ENCODE measurements around the gene MBNL1. TPM values are rescaled to one million over a fixed set of nuclear protein-coding genes. Genes with fewer than 3 reads are reported as not detected.

MBNL1 gene
- total RNA-seq, 2 donors from 2014 or later: 641 to 725 TPM

GRCh38 chr3:152284906-152285305 is 16.2 kb downstream of the MBNL1 start:
- peak; percentile 81 for ATAC-seq
- H3K4me1 Mint-ChIP-seq: peaks cover 57% of the 10 kb centered on the region
- H3K27ac Mint-ChIP-seq: peak overlapping the region; percentile 91
- H3K36me3 Mint-ChIP-seq (ENCODE audit: low read depth): peaks cover 4% of the 10 kb centered on the region
- no peaks in the 10 kb centered on the region for H3K27me3 Mint-ChIP-seq
- no peaks in the 10 kb centered on the region for H3K9me3 ChIP-seq (ENCODE audit: control insufficient read depth, low read length, poor library complexity, severe bottlenecking)
- DNase-seq: no peak
- H3K4me3 Mint-ChIP-seq: peak overlapping the region; percentile 91

DNA sequence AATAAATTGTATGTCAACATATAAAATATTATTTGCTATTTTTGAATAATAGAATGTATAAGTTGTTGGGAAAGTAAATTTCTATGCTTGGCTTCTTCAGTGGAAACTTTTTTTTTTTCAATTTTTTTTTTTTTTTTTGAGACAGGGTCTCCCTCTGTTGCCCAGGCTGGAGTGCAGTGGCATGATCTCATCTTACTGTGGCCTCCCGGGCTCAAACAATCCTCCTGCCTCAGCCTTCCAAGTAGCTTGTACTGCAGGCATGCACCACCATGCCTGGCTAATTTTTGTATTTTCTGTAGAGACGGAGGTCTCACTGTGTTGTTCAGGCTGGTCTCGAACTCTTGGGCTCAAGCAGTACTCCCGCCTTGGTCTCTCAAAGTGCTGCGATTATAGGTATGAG is 16.8 kb downstream of the MBNL1 start:
- H3K4me3 Mint-ChIP-seq: peak overlapping the region; percentile 66
- H3K4me1 Mint-ChIP-seq: peaks cover 57% of the 10 kb centered on the region
- H3K27ac Mint-ChIP-seq: peak overlapping the region; percentile 91
- no peaks in the 10 kb centered on the region for H3K27me3 Mint-ChIP-seq
- H3K9me3 ChIP-seq (ENCODE audit: control insufficient read depth, low read length, poor library complexity, severe bottlenecking): no peaks in the 10 kb centered on the region
- ATAC-seq: no peak
- peaks cover 4% of the 10 kb centered on the region for H3K36me3 Mint-ChIP-seq (ENCODE audit: low read depth)
- no peak for DNase-seq

DNA sequence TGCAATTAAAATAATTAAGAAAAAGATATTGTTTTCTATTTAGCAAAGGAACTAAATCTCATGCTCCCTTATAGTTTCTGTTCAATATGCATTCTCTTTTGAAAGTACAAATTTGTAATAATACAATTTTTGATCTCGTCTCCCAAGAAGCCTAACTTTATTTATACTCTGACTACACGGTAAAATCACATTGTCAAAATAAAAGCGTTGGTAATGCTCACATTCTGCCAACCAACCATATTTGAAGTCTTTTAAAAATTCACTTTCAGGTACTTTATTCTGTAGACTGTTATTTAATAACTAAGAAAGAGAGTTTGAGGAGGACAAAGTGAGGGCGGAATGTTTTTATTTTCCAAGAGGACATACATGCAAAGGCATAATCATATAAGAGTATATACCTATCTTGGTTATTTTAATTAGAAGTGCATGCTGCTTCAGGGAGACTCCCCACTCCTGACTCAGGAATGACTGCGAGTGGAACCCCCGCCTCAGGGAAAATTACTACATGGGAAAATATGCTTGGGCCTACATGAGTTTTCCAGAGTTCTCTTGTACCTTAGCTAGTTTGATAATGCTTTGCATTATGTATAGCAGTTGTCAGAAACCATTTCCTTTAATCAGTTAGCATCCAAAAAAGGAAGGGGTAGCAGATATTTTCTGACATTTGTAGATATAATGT is 19.3 kb downstream of the MBNL1 start:
- ATAC-seq (no peak), DNase-seq (no peak)
- Mint-ChIP-seq H3K36me3 (ENCODE audit: low read depth) (peaks cover 3% of the 10 kb centered on the region), H3K27me3 (no peaks in the 10 kb centered on the region), H3K27ac (peak overlapping the region; percentile 27), H3K4me3 (peak overlapping the region; percentile 69), H3K4me1 (peaks cover 60% of the 10 kb centered on the region)
- H3K9me3 ChIP-seq (ENCODE audit: control insufficient read depth, low read length, poor library complexity, severe bottlenecking): no peaks in the 10 kb centered on the region

GRCh38 chr3:152288681-152289080 is 20.0 kb downstream of the MBNL1 start:
- H3K4me1 Mint-ChIP-seq: peaks cover 57% of the 10 kb centered on the region
- H3K27me3 Mint-ChIP-seq: no peaks in the 10 kb centered on the region
- ATAC-seq: no peak
- H3K4me3 Mint-ChIP-seq: no peak overlapping the region
- peak overlapping the region; percentile 27 for H3K27ac Mint-ChIP-seq
- no peak for DNase-seq
- H3K36me3 Mint-ChIP-seq (ENCODE audit: low read depth): peaks cover 3% of the 10 kb centered on the region
- H3K9me3 ChIP-seq (ENCODE audit: control insufficient read depth, low read length, poor library complexity, severe bottlenecking): no peaks in the 10 kb centered on the region

- ATAC-seq: no peak
- Mint-ChIP-seq H3K4me3 (peak overlapping the region; percentile 31), H3K27ac (peak overlapping the region; percentile 92), H3K4me1 (peaks cover 55% of the 10 kb centered on the region), H3K27me3 (no peaks in the 10 kb centered on the region), H3K36me3 (ENCODE audit: low read depth) (peaks cover 3% of the 10 kb centered on the region)
- DNase-seq: no peak
- no peaks in the 10 kb centered on the region for H3K9me3 ChIP-seq (ENCODE audit: control insufficient read depth, low read length, poor library complexity, severe bottlenecking)
Measured at GRCh38 chr3:152289708-152290107, 21.0 kb downstream of the MBNL1 start.

- H3K27ac Mint-ChIP-seq: peak overlapping the region; percentile 92
- H3K27me3 Mint-ChIP-seq: no peaks in the 10 kb centered on the region
Measured at GRCh38 chr3:152290374-152290773, 21.6 kb downstream of the MBNL1 start.

DNA sequence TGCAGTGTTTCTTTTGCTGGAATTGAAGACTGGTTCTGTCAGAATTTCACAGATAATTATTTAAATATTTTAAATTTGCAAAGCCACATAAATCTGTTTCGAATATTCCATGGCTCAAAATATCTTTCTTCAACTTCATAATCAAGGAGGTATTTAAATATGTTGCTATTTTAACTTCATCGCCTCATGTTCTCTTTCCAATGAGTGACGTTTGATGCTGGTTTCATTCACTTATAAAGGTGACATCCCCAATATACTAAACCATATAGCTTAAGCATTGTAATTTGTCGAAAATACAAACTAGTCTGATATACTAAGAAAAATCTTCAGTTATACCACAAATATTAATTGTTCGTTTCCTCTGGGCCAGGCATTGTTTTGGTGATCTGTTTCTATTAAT is 22.5 kb downstream of the MBNL1 start:
- Mint-ChIP-seq H3K4me3 (peak overlapping the region; percentile 69), H3K4me1 (peaks cover 57% of the 10 kb centered on the region), H3K27me3 (no peaks in the 10 kb centered on the region), H3K36me3 (ENCODE audit: low read depth) (peaks cover 8% of the 10 kb centered on the region), H3K27ac (peak overlapping the region; percentile 92)
- no peaks in the 10 kb centered on the region for H3K9me3 ChIP-seq (ENCODE audit: control insufficient read depth, low read length, poor library complexity, severe bottlenecking)
- DNase-seq (no peak), ATAC-seq (peak; percentile 7)

More at GRCh38 chr3:152290374-152290773, 21.6 kb downstream of the MBNL1 start:
- peaks cover 3% of the 10 kb centered on the region for H3K36me3 Mint-ChIP-seq (ENCODE audit: low read depth)
- H3K9me3 ChIP-seq (ENCODE audit: control insufficient read depth, low read length, poor library complexity, severe bottlenecking): no peaks in the 10 kb centered on the region
- H3K4me3 Mint-ChIP-seq: peak overlapping the region; percentile 63
- peaks cover 52% of the 10 kb centered on the region for H3K4me1 Mint-ChIP-seq
- DNase-seq: no peak
- no peak for ATAC-seq

DNA sequence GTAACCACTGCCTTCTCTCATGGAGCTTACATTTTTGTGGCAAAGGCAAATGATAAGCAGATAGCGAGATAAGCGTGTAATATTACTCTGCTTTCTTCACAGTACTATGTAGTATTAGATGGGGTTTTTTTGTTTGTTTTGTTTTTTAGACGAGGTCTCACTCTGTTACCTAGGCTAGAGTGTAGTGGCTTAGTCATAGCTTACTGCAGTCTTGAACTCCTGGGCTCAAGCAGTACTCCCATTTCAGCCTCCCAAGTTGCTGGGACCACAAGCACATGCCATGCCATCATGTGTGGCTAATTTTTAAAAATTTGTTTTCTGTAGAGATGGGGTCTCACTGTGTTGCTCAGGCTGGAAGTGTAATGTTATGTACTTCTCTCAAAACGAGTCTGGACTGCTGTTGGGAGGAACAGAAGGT is 22.9 kb downstream of the MBNL1 start:
- DNase-seq (no peak), ATAC-seq (peak; percentile 70)
- Mint-ChIP-seq H3K4me1 (peaks cover 60% of the 10 kb centered on the region), H3K27ac (peak overlapping the region; percentile 92), H3K27me3 (no peaks in the 10 kb centered on the region), H3K36me3 (ENCODE audit: low read depth) (peaks cover 8% of the 10 kb centered on the region), H3K4me3 (peak overlapping the region; percentile 69)
- no peaks in the 10 kb centered on the region for H3K9me3 ChIP-seq (ENCODE audit: control insufficient read depth, low read length, poor library complexity, severe bottlenecking)

GRCh38 chr3:152292366-152292765 is 23.6 kb downstream of the MBNL1 start:
- DNase-seq: no peak
- no peaks in the 10 kb centered on the region for H3K9me3 ChIP-seq (ENCODE audit: control insufficient read depth, low read length, poor library complexity, severe bottlenecking)
- Mint-ChIP-seq H3K4me3 (peak overlapping the region; percentile 45), H3K36me3 (ENCODE audit: low read depth) (peaks cover 10% of the 10 kb centered on the region), H3K27me3 (no peaks in the 10 kb centered on the region), H3K27ac (peak overlapping the region; percentile 92), H3K4me1 (peaks cover 59% of the 10 kb centered on the region)
- no peak for ATAC-seq

- H3K4me1 Mint-ChIP-seq: peaks cover 56% of the 10 kb centered on the region
- peaks cover 10% of the 10 kb centered on the region for H3K36me3 Mint-ChIP-seq (ENCODE audit: low read depth)
Measured at GRCh38 chr3:152293347-152294006, 24.7 kb downstream of the MBNL1 start.

GRCh38 chr3:152295344-152295743 is 26.6 kb downstream of the MBNL1 start:
- H3K36me3 Mint-ChIP-seq (ENCODE audit: low read depth): peaks cover 16% of the 10 kb centered on the region
- no peaks in the 10 kb centered on the region for H3K27me3 Mint-ChIP-seq
- peaks cover 65% of the 10 kb centered on the region for H3K4me1 Mint-ChIP-seq
- DNase-seq (no peak), ATAC-seq (no peak)
- peak overlapping the region; percentile 81 for H3K4me3 Mint-ChIP-seq
- peak overlapping the region; percentile 96 for H3K27ac Mint-ChIP-seq
- H3K9me3 ChIP-seq (ENCODE audit: control insufficient read depth, low read length, poor library complexity, severe bottlenecking): no peaks in the 10 kb centered on the region

More at GRCh38 chr3:152293347-152294006, 24.7 kb downstream of the MBNL1 start:
- no peaks in the 10 kb centered on the region for H3K27me3 Mint-ChIP-seq
- no peak for DNase-seq
- no peaks in the 10 kb centered on the region for H3K9me3 ChIP-seq (ENCODE audit: control insufficient read depth, low read length, poor library complexity, severe bottlenecking)
- peak overlapping the region; percentile 92 for H3K27ac Mint-ChIP-seq
- ATAC-seq: no peak
- peak overlapping the region; percentile 73 for H3K4me3 Mint-ChIP-seq

- peak overlapping the region; percentile 81 for H3K4me3 Mint-ChIP-seq
- no peaks in the 10 kb centered on the region for H3K9me3 ChIP-seq (ENCODE audit: control insufficient read depth, low read length, poor library complexity, severe bottlenecking)
- peak overlapping the region; percentile 96 for H3K27ac Mint-ChIP-seq
- H3K4me1 Mint-ChIP-seq: peaks cover 64% of the 10 kb centered on the region
- H3K27me3 Mint-ChIP-seq: no peaks in the 10 kb centered on the region
- DNase-seq: no peak
- no peak for ATAC-seq
- peaks cover 16% of the 10 kb centered on the region for H3K36me3 Mint-ChIP-seq (ENCODE audit: low read depth)
Measured at GRCh38 chr3:152295806-152296205, 27.1 kb downstream of the MBNL1 start.

DNA sequence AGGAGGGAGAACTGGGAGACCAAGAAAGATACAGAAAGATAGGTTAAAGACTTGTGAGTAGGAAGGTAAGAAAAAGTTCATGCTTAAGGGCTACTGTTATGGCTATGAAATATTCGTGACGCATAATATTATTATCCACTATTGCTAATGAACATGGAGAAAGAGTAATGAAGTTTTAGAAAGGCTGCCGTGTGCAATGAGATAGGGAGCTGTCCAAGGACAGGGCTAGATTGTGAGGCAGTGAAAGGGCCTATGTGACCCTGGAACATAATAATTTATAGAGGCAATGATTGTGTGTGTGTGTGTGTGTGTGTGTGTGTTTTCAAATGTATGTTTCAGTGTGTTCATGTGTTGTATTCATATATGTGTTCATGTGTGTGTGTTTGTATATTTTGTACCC is 27.7 kb downstream of the MBNL1 start:
- DNase-seq: no peak
- Mint-ChIP-seq H3K27ac (peak overlapping the region; percentile 96), H3K4me1 (peaks cover 64% of the 10 kb centered on the region), H3K27me3 (no peaks in the 10 kb centered on the region), H3K36me3 (ENCODE audit: low read depth) (peaks cover 16% of the 10 kb centered on the region), H3K4me3 (peak overlapping the region; percentile 81)
- ATAC-seq: no peak
- no peaks in the 10 kb centered on the region for H3K9me3 ChIP-seq (ENCODE audit: control insufficient read depth, low read length, poor library complexity, severe bottlenecking)
